ENCODE results near the gene PROK2.

The PROK2 gene

DNA sequence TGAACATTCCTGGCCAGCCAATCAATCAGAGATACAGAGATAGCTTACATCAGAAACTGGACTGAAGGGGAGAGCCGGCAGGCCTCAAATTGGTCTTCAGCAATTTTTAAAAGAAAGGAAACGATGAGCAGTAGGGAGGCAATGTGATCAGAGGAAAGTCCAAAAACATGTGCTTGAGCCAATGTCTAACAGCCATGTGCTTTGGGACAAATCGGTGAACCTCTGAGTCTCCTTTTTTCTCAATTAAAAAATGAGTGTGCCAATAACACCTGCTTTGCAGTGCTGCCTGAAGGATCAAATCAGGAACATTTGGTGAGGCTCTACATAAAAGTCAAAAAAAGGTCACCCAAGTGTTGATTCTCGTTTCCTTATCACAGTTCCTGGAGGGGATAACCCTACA is 52.3 kb downstream of the PROK2 start:
- no peak for DNase-seq

DNA sequence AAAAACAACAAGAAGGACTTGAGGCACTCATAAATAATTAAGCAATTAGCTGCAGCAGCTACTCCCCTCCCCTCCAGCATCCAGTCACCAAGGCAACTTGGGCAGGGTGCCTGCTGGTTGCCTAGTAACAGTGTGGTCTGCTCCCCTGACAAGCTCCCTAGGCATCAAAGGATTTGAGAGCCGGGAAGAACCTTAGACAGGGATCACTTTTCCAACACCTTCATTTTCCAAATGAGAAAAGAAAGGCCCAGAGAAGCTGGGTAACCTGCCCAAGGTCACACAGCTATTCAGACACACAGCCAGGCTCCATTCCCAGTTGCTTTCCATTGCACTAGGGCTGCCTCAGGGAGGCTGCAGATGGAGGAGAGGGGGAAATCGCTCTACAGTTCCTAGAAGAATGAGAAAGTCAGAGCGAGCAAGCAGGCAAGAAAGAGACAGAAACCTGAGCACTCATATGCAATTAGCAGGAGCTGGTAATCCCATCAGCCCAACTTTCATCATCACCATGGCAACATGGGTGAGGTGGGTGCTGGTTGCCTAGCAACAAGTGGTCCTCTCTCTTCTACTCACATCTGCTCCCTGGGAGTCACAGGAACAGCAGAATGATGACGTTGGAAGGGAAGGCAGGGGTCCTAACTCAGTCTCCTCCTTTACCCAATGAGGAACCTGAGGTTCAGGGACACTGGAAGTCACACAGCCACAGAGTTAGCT is 56.2 kb downstream of the PROK2 start:
- no peak for DNase-seq

DNA sequence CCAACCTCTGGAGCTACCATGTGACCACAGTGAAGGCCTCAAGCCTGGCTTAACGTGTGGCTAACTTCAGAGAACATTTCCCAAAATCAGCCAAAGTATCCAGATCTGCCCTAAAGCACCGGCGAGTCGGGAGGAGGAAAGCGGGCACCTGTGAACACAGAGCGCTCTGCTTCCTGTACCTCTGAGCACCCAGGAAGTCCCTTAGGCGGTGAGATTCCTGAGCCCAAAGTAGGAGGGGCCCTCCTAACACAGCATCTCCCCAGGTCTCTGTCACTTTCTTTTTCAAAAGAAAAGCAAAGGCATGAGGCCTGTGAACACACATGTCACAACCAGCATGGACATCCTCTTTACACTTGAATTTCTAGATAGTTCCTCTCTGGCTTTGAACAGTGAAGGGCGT is 58.8 kb downstream of the PROK2 start:
- DNase-seq: no peak

DNA sequence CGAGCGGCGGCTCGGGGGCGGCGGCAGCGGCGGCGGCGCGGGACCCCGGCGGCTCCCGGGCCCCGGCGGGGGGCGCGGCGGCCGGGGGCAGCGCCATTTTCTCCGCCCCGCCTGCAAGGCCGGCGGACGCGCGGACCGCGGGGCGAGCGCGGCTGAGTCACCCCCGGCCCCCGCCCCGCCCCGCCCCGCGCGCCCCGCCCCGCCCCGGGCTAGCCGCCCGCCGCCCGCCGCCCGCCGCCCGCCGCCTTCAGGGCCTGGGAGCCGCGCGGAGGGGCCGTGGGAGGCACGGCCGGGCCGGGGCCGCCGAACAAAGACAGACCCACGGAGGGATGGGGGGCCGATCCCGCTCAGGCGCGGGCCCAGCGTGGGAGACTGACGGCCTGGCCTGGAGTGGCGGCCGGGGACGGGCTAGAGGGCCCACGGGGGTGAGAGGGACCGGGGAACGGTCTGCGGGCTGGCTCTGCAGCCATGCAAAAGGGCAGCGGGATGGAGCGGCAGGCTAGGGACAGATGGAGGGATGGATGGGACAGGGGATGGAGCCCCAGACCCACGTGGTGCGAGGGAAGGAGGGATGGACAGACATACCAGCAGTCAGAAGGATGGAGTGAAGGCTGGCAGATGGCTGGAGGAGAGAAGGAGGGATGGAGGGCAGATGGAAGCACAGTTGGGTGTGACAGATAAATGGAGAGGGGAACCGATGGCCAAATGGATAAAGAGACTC is 59.5 kb downstream of the PROK2 start, which contains the start of gene EIF4E3:
Gene EIF4E3, minus strand, starts transcription at position 132 of the 721 bp plus-strand sequence. Its CDS starts 35 bp downstream, at position 97.
- peak; percentile 19 for DNase-seq

DNA sequence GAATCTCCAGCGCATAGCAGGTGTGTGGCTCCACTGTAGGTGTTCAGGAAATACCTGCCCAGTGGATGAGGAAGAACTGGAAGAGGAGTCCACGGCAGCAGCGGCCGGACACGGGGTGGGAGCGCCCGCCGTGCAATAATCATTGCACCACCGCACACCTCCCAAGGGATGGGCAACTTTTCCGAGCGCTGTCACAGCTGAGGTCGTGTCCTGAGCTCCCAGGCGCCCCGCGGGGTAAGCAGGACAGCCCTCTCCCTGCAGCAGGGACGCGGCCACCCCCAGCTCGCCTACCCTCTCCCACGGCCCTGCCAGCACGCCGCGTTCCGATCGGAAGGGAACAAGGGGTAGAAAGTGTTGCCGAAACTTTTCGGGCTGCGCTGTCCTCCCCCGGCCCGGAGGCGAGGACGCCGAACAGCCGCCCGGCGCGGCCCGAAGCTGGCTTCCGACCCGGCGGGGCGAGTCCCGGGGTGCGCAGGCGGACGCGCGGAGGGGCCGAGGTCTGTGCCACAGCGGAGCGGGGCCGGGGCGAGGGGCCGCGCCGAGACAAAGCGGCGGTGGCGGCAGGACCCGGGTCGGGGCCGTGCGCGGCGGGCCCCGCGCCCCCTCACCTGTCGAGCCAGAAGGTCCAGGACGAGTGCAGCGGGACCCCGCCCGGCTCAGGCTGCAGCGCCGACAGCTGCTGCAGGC is 60.2 kb downstream of the PROK2 start:
- peak; percentile 6 for DNase-seq

DNA sequence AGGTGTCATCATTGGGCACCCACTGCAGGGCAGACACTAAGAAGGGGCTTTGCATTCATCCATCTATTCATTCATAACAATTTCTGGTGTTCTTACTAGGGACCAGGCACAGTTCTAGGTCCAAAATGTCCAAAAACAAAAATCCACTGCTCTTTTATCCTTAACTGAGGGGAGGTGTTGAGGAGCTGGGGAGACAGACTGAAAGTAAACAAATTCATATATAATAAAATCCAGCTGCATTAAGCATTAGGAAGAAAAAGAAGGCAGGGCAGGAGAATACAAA is 60.8 kb downstream of the PROK2 start:
- DNase-seq: no peak

DNA sequence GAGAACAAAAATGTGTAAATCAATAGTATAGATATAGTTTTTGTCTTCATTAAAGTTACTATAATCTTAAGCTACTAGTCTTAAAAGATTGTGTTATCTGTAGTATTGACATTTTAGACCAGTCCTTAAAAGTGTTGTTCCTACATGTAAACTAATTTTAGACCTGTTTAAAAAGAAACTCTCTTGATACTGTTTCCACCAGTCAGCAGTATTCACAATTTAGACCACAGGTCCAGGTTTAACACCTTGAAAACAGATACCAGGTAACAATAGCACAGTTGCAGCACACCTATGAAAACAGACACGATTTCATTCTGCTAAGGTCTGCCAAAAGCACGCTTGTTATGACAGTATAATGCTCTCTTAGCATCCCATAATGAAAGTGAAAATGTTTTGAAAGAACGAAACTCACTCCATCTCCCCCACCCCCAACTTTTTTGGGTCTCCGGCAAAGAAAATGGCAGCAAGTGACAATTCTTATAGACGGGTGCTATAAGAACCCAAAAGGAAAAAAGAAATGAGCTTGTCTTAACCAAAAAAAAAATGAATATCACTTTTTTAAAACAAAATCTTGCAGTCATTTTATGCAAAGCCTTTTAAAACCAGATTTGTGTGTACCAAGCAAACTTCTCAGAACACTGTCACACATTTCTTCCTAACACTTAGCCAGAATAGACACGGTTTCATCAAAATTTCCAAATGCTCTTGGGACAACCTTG is 61.3 kb downstream of the PROK2 start:
- DNase-seq: no peak

DNA sequence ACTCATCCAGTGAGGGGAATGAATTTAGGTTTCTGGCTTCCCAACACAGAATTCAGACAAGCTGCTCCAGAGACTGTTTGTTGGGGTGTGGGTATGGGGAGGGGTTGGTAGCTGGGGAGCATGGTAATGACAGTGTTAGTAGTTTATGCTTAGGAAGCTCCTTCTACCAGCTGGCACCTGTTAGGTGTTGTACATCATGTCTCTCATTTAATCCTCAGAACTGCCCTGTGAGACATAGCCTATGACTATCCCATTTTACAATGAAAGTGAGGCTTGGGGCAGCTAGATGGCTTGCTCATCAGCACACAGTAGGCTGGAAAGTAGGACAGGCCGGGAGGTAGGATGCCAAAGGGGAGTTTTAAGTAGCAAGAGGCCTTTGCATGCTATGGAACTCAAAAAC is 62.3 kb downstream of the PROK2 start:
- DNase-seq: no peak

Data from EL (cell line).